ENCODE measurements around the gene FAS.

Gene FAS

GRCh38 chr10:88971221-88972061 lies 19.2 kb upstream of the FAS start:
- DNase-seq (ENCODE audit: low spot score): peak; percentile 38

- DNase-seq (ENCODE audit: low spot score): peak; percentile 27
Measured at GRCh38 chr10:88974012-88974411, 16.6 kb upstream of the FAS start.

- no peak for DNase-seq (ENCODE audit: low spot score)
Measured at GRCh38 chr10:88974446-88975376, 15.9 kb upstream of the FAS start.

- DNase-seq (ENCODE audit: low spot score): no peak
Measured at GRCh38 chr10:88975377-88975720, 15.2 kb upstream of the FAS start.

- DNase-seq (ENCODE audit: low spot score): no peak
Measured at GRCh38 chr10:88978463-88978862, 12.1 kb upstream of the FAS start.

GRCh38 chr10:88979153-88979562 lies 11.4 kb upstream of the FAS start:
- peak; percentile 91 for DNase-seq (ENCODE audit: low spot score)

- no peak for DNase-seq (ENCODE audit: low spot score)
Measured at GRCh38 chr10:88979603-88980002, 11.0 kb upstream of the FAS start.

GRCh38 chr10:88980247-88980646 lies 10.4 kb upstream of the FAS start:
- DNase-seq (ENCODE audit: low spot score): no peak

GRCh38 chr10:88980800-88981199 lies 9.8 kb upstream of the FAS start:
- no peak for DNase-seq (ENCODE audit: low spot score)

- DNase-seq (ENCODE audit: low spot score): no peak
Measured at GRCh38 chr10:88981435-88981834, 9.2 kb upstream of the FAS start.

GRCh38 chr10:88982366-88982765 lies 8.2 kb upstream of the FAS start:
- no peak for DNase-seq (ENCODE audit: low spot score)

GRCh38 chr10:88983206-88983605 lies 7.4 kb upstream of the FAS start:
- no peak for DNase-seq (ENCODE audit: low spot score)

GRCh38 chr10:88983939-88984338 lies 6.7 kb upstream of the FAS start:
- no peak for DNase-seq (ENCODE audit: low spot score)

GRCh38 chr10:88984525-88984924 lies 6.1 kb upstream of the FAS start:
- DNase-seq (ENCODE audit: low spot score): no peak

- no peak for DNase-seq (ENCODE audit: low spot score)
Measured at GRCh38 chr10:88986549-88987242, 3.9 kb upstream of the FAS start.

- DNase-seq (ENCODE audit: low spot score): no peak
Measured at GRCh38 chr10:88987243-88987725, 3.3 kb upstream of the FAS start.

- DNase-seq (ENCODE audit: low spot score): no peak
Measured at GRCh38 chr10:88987840-88988239, 2.8 kb upstream of the FAS start.

GRCh38 chr10:88989423-88989822 lies 1.2 kb upstream of the FAS start:
- DNase-seq (ENCODE audit: low spot score): no peak

GRCh38 chr10:88989824-88990383 lies 694 bp upstream of the FAS start:
- DNase-seq (ENCODE audit: low spot score): peak; percentile 74

GRCh38 chr10:88991161-88991898 lies 732 bp downstream of the FAS start:
- DNase-seq (ENCODE audit: low spot score): peak; percentile 77

- DNase-seq (ENCODE audit: low spot score): no peak
Measured at GRCh38 chr10:88991899-88992320, 1.3 kb downstream of the FAS start.
